Subcutaneous adipose tissue (tissue), 4 donors: ENCODE data around the gene COPS3. TPM values are rescaled to one million over a fixed set of nuclear protein-coding genes. Genes with fewer than 3 reads are reported as not detected.

Source experiments
- total RNA-seq, 4 donors: library from RNA; depleted of rRNA; stranded (reverse); fragments of >200 nt; gene quantifications; one replicate each; pipeline ENCODE4 v1.1.0, GENCODE V29; 2016
- TF ChIP-seq, protein P1 (sequence below): fragments of 450-650 bp; IDR thresholded peaks from one replicate; pipeline ENCODE4 v1.5.1; 2016; ENCODE audit warnings: low read depth, mild to moderate bottlenecking, control low read depth, antibody characterized with exemption, moderate library complexity

Gene COPS3
- total RNA-seq, 4 donors from 2014 or later: 43.6 to 63.8 (median 51.7) TPM

DNA sequence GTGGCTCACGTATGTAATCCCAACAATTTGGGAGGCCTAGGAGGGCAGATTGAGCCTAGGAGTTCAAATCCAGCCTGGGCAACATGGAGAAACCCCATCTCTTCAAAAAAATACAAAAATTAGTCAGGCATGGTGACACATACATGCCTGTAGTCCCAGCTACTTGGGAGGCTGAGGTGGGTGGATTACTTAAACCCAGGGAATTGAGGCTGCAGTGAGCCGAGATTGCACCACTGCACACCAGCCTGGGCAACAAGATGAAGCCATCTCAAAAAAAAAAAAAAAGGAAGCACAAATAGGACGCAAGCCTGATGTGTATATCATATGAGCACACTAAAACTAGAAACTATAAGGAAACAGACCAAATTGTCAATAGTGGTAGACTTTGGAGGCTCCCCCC, 27.0 kb downstream of the COPS3 start:
- TF ChIP-seq, protein P1, sequence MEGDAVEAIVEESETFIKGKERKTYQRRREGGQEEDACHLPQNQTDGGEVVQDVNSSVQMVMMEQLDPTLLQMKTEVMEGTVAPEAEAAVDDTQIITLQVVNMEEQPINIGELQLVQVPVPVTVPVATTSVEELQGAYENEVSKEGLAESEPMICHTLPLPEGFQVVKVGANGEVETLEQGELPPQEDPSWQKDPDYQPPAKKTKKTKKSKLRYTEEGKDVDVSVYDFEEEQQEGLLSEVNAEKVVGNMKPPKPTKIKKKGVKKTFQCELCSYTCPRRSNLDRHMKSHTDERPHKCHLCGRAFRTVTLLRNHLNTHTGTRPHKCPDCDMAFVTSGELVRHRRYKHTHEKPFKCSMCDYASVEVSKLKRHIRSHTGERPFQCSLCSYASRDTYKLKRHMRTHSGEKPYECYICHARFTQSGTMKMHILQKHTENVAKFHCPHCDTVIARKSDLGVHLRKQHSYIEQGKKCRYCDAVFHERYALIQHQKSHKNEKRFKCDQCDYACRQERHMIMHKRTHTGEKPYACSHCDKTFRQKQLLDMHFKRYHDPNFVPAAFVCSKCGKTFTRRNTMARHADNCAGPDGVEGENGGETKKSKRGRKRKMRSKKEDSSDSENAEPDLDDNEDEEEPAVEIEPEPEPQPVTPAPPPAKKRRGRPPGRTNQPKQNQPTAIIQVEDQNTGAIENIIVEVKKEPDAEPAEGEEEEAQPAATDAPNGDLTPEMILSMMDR: no peak

DNA sequence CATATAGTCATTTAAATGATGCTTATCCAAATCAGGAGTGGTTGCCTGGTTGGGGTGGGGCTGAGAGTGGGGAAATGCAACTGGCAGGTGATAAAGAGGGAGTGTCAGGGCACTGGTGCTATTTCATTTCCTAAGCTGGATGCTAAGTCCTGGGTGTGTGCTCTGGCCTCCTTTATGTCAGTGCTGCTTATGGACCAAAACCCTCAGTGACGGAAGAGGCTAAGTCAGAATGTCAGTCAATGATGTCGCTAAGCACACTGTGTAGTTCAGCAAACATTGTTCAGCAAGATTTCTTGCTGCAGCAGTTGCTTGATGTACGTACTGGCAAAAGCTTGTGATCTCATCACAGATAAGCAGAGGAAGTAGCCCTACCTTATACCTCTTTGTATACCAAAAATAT, 27.6 kb downstream of the COPS3 start:
- TF ChIP-seq, protein P1: no peak

- TF ChIP-seq, protein P1: no peak
Observed at GRCh38 chr17:17252149-17252661, 28.8 kb downstream of the COPS3 start.

DNA sequence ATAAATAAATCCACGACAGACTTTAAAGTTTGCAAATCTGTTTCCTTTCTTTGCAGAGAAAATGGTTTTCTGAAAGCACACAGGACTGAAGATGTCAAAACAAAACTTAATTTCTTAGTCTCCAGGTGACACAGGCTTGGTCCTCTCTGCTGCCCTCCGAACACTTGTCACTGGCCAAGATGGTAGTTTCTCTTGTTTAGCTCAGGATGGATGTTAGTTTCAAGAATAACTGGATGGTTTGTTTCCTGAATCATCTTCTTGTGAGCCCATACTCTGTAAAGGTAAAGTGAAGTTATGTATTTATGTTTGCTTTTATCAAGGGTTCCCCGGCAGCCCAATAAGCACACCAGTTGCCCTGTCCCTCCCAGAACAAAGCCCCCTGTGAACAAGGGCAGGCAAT, 34.2 kb downstream of the COPS3 start:
- TF ChIP-seq, protein P1: no peak

- TF ChIP-seq, protein P1: no peak
Observed at GRCh38 chr17:17243163-17243562, 37.9 kb downstream of the COPS3 start.

DNA sequence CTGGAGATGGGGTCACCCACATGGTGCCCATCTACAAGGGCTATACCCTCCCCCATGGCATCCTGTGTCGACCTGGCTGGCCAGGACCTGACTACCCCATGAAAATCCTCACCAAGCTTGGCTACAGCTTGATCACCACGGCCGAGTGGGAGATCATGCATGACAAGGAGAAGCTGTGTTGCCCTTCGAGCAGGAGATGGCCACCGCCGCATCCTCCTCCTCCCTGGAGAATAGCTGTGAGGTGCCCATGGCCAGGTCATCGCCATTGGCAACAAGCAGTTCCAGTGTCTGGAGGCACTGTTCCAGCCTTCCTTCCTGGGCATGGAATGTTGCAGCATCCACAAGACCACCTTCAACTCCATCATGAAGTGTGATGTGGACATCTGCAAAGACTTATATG, 38.8 kb downstream of the COPS3 start:
- TF ChIP-seq, protein P1: no peak

DNA sequence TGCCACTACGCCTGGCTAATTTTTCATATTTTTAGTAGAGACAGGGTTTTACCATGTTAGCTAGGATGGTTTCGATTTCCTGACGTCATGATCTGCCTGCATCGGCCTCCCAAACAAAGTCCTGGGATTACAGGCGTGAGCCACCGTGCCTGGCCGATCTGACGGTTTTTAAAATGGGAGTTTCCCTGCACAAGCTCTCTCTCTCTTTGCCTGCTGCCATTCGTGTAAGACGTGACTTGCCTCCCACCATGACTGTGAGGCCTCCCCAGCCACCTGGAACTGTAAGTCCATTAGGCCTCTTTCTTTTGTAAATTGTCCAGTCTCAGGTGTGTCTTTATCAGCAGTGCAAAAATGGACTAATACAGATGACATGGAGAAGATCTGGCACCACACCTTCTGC, 39.4 kb downstream of the COPS3 start:
- TF ChIP-seq, protein P1: no peak

- TF ChIP-seq, protein P1: no peak
Observed at GRCh38 chr17:17239832-17240231, 41.2 kb downstream of the COPS3 start.
